Naive B cell (primary cell): ENCODE data around the gene ESR1. TPM values are rescaled to one million over a fixed set of nuclear protein-coding genes. Genes with fewer than 3 reads are reported as not detected.
"Not testable (repeated sequence)": the region's sequence is repeated elsewhere in the genome, so short reads cannot be mapped to it uniquely, and the experiment has no call there.

ENCODE experiments used
- ATAC-seq, 2 donors: fragments of 150-1000 bp; cut with Tn5 transposase; 2 replicates each; pipeline ENCODE4 v1.10.0; 2021; ENCODE audit warnings: low read depth in 2 of 2, mild to moderate bottlenecking in 2 of 2, moderate library complexity in 2 of 2
- DNase-seq: peaks from one replicate; pipeline ENCODE4 v3.0.0; 2022
- H3K27ac Mint-ChIP-seq, 6 donors: one replicate each; pipeline ENCODE4 v1.8.0; 2020 to 2022; ENCODE audit warnings: mild to moderate bottlenecking in 6 of 6, mixed read lengths in 6 of 6, moderate library complexity in 5 of 6, inconsistent platforms in 2 of 6
- H3K27me3 Mint-ChIP-seq, 3 donors: one replicate each; pipeline ENCODE4 v1.8.0; 2021 to 2022; ENCODE audit warnings: mixed read lengths in 3 of 3, mild to moderate bottlenecking in 1 of 3
- H3K36me3 Mint-ChIP-seq, 2 donors: one replicate each; pipeline ENCODE4 v1.8.0; 2020 to 2022; ENCODE audit warnings: mixed read lengths in 2 of 2, inconsistent platforms in 1 of 2, mild to moderate bottlenecking in 1 of 2
- H3K4me1 Mint-ChIP-seq, 3 donors: one replicate each; pipeline ENCODE4 v1.8.0; 2020 to 2022; ENCODE audit warnings: mixed read lengths in 3 of 3, inconsistent platforms in 1 of 3, mild to moderate bottlenecking in 1 of 3, moderate library complexity in 1 of 3
- H3K4me3 Mint-ChIP-seq, 8 donors: one replicate each; pipeline ENCODE4 v1.8.0; 2020 to 2022; ENCODE audit warnings: mild to moderate bottlenecking in 8 of 8, mixed read lengths in 8 of 8, moderate library complexity in 8 of 8, inconsistent platforms in 2 of 8
- H3K9me3 Mint-ChIP-seq, 7 donors: one replicate each; pipeline ENCODE4 v1.8.0; 2020 to 2022; ENCODE audit warnings: mixed read lengths in 7 of 7, mild to moderate bottlenecking in 5 of 7, inconsistent platforms in 2 of 7, moderate library complexity in 1 of 7
- polyA plus RNA-seq, 6 donors: library from polyadenylated mRNA; unstranded; fragments of 300-500 nt; fragmentation: Illumina TruSeq; gene quantifications; one replicate each; pipeline ENCODE4 v1.2.3, GENCODE V29; 2021; ENCODE audit warnings: low read depth in 6 of 6

Gene ESR1
- polyA plus RNA-seq, 6 donors from 2014 or later = 0.06 to 0.26 (median 0.17) TPM; not detected in 2

DNA sequence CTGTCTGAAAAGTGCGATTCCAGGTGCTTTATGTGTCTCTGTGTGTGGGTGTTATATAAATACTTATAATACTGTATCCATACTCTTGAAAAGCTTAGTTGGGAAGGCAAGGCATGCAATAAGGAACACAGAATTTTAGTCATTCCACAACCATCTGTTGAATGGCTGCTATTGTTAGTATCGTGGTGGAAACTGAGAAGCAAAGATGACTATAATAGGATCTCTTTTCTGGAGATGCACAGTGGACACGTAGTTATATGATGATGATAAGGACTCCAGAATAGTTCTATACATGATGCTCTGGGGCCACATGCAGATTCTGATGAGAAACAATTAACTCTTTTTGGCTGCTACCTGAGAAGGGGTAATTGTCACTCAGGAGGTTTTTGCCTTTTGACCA, 25.2 kb downstream of the ESR1 start:
- no peak for DNase-seq

DNA sequence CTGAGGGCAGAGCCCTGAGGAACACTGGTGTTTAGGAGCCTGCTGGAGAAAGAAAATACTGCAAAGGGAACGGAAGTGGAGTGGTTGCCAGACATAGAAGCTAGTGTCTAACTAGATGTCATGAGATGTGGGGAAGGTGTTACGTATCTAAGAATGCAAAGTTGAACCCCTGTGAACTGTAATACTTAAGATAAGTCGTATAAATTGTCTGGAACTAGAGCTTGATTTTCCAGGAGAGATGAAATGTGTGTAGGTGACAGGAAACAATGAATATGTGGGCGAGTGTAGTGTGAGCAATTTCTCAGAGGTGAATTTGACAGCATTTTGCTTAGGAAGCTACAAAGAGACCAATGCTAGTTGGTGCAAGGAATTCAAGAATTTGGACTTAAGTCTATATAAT, 27.9 kb downstream of the ESR1 start:
- no peak for ATAC-seq
- H3K27me3 Mint-ChIP-seq = peaks cover 0 to 8% (median 7%) of the 10 kb centered on the region in 3 donors
- no peaks in the 10 kb centered on the region for H3K4me1 Mint-ChIP-seq

More for the DNA sequence above, 25.2 kb downstream of the ESR1 start:
- H3K27ac Mint-ChIP-seq = no peak overlapping the region
- H3K27me3 Mint-ChIP-seq = peaks cover 0 to 13% (median 8%) of the 10 kb centered on the region in 3 donors
- ATAC-seq = no peak
- H3K4me3 Mint-ChIP-seq = no peak overlapping the region
- H3K9me3 Mint-ChIP-seq = peaks cover 0 to 2% (median 0%) of the 10 kb centered on the region in 7 donors
- no peaks in the 10 kb centered on the region for H3K36me3 Mint-ChIP-seq
- no peaks in the 10 kb centered on the region for H3K4me1 Mint-ChIP-seq

DNA sequence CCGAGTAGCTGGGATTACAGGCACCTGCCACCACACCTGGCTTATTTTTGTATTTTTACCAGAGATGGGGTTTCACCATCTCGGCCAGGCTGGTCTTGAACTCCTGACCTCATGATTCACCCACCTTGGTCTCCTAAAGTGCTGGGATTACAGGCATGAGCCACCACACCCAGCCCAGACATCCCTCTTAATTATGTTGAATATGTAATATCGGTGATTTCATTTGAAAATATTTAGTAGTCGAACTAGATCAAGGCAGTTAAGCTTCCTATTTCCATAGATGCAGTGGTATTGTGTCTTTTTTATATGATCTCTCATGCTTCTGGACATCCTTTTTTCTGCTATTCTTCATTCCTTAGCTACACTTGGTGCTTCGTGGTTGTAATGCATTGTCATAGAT, 29.7 kb downstream of the ESR1 start:
- Mint-ChIP-seq H3K9me3 (peaks cover 0 to 5% (median 0%) of the 10 kb centered on the region in 7 donors), H3K36me3 (no peaks in the 10 kb centered on the region), H3K27me3 (peaks cover 0 to 8% (median 7%) of the 10 kb centered on the region in 3 donors), H3K4me1 (peaks cover 0 to 5% (median 0%) of the 10 kb centered on the region in 3 donors), H3K4me3 (no peak overlapping the region), H3K27ac (no peak overlapping the region)
- DNase-seq (no peak), ATAC-seq (no peak)

More for the DNA sequence above, 27.9 kb downstream of the ESR1 start:
- Mint-ChIP-seq H3K4me3 (no peak overlapping the region), H3K36me3 (no peaks in the 10 kb centered on the region), H3K9me3 (peaks cover 0 to 2% (median 0%) of the 10 kb centered on the region in 7 donors), H3K27ac (peak overlapping the region in 2 of 6 donors; percentile 3 to 41)
- no peak for DNase-seq

- Mint-ChIP-seq H3K27me3 (no peaks in the 10 kb centered on the region), H3K27ac (no peak overlapping the region), H3K9me3 (peaks cover 0 to 5% (median 0%) of the 10 kb centered on the region in 7 donors), H3K36me3 (no peaks in the 10 kb centered on the region), H3K4me1 (peaks cover 0 to 5% (median 0%) of the 10 kb centered on the region in 3 donors), H3K4me3 (no peak overlapping the region)
- no peak for ATAC-seq
- no peak for DNase-seq
These were observed 35.3 kb downstream of the ESR1 start for GRCh38 chr6:151842816-151843215.

DNA sequence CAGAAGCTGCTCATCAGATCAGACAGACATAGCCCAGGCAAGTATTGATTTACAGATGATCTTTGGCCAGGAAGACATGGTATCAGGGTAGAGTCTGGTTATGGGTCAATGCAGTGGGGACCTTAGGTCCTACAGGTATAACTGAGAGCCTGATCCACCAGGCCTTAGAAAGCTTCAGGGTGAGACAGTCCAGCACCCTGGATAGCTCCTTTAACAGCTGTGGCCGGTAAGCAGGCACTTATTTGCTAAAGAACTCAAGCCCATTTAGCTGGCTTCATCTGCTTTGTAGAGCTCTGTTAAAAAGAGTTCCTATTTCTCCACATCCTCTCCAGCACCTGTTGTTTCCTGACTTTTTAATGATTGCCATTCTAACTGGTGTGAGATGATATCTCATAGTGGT, 39.6 kb downstream of the ESR1 start:
- Mint-ChIP-seq H3K9me3 (peaks cover 0 to 3% (median 0%) of the 10 kb centered on the region in 7 donors), H3K36me3 (no peaks in the 10 kb centered on the region), H3K4me3 (no peak overlapping the region), H3K27me3 (peaks cover 0 to 3% (median 0%) of the 10 kb centered on the region in 3 donors), H3K27ac (no peak overlapping the region), H3K4me1 (no peaks in the 10 kb centered on the region)
- ATAC-seq (no peak), DNase-seq (no peak)

GRCh38 chr6:151850479-151851003, 43.1 kb downstream of the ESR1 start:
- Mint-ChIP-seq H3K27me3 (peaks cover 0 to 3% (median 0%) of the 10 kb centered on the region in 3 donors), H3K9me3 (peaks cover 0 to 3% (median 0%) of the 10 kb centered on the region in 7 donors), H3K4me1 (no peaks in the 10 kb centered on the region), H3K4me3 (no peak overlapping the region), H3K27ac (no peak overlapping the region), H3K36me3 (no peaks in the 10 kb centered on the region)
- no peak for DNase-seq
- no peak for ATAC-seq

- no peaks in the 10 kb centered on the region for H3K4me1 Mint-ChIP-seq
- ATAC-seq = no peak
- H3K27me3 Mint-ChIP-seq = no peaks in the 10 kb centered on the region
- no peaks in the 10 kb centered on the region for H3K36me3 Mint-ChIP-seq
- H3K27ac Mint-ChIP-seq = no peak overlapping the region
- no peak overlapping the region for H3K4me3 Mint-ChIP-seq
- peaks cover 0 to under 1% (median 0%) of the 10 kb centered on the region in 7 donors for H3K9me3 Mint-ChIP-seq
- DNase-seq = no peak
These were observed 50.8 kb downstream of the ESR1 start for GRCh38 chr6:151858294-151858693.

DNA sequence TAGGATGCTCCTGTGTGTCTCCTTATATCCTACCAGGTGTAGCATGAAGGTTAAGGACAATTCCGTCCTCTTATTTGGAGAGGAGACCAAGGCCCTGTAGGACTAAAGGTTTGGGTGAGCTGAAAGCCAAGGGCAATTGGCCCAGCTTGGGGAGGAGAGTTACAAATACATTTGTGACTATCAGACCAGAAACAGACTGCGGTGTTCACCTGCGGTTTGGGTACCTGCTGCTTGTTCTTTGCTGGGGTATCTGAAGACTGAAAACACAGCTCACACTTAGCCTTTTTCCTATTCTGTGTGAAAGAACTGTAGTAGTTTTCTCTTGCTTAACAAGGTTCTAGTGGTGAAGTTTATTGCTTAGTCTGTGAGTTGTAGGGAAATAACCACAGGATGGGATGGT, 55.0 kb downstream of the ESR1 start:
- no peak overlapping the region for H3K4me3 Mint-ChIP-seq
- H3K36me3 Mint-ChIP-seq = no peaks in the 10 kb centered on the region
- H3K27me3 Mint-ChIP-seq = no peaks in the 10 kb centered on the region
- H3K4me1 Mint-ChIP-seq = peaks cover 0 to 4% (median 0%) of the 10 kb centered on the region in 3 donors
- no peak overlapping the region for H3K27ac Mint-ChIP-seq
- H3K9me3 Mint-ChIP-seq = peaks cover 0 to 18% (median 6%) of the 10 kb centered on the region in 7 donors
- DNase-seq (no peak), ATAC-seq (no peak)

- DNase-seq, ATAC-seq, H3K4me1 Mint-ChIP-seq, H3K27me3 Mint-ChIP-seq, H3K36me3 Mint-ChIP-seq, H3K27ac Mint-ChIP-seq, H3K4me3 Mint-ChIP-seq: not testable (repeated sequence)
- H3K9me3 Mint-ChIP-seq = peaks cover 5 to 23% (median 8%) of the 10 kb centered on the region in 7 donors
These were observed 59.9 kb downstream of the ESR1 start for GRCh38 chr6:151867361-151867869.

DNA sequence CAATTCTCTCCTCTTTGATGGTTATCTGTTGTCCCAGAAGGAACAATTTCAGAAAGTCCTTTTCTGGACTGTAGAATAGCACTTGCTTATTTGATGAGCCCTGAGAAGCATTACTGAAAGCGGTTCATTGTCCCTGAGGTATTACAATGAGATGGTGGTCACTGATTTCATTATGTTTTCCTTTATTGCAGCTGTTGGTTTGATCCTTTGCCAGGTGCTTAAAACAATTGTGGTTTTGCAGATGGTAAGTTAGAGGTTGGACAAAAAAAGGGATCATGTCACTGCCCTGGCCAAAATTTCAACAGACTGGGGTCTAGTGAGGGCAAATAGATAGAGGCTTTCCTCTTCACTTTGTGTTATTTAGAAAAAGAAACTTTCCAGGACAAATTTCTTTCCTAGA, 61.9 kb downstream of the ESR1 start:
- no peaks in the 10 kb centered on the region for H3K27me3 Mint-ChIP-seq
- no peak overlapping the region for H3K4me3 Mint-ChIP-seq
- H3K4me1 Mint-ChIP-seq = peaks cover 0 to 4% (median 0%) of the 10 kb centered on the region in 3 donors
- no peak for DNase-seq
- H3K36me3 Mint-ChIP-seq = peaks cover 4 to 7% of the 10 kb centered on the region in 2 donors
- no peak for ATAC-seq
- no peak overlapping the region for H3K27ac Mint-ChIP-seq
- peaks cover 2 to 23% (median 7%) of the 10 kb centered on the region in 7 donors for H3K9me3 Mint-ChIP-seq

DNA sequence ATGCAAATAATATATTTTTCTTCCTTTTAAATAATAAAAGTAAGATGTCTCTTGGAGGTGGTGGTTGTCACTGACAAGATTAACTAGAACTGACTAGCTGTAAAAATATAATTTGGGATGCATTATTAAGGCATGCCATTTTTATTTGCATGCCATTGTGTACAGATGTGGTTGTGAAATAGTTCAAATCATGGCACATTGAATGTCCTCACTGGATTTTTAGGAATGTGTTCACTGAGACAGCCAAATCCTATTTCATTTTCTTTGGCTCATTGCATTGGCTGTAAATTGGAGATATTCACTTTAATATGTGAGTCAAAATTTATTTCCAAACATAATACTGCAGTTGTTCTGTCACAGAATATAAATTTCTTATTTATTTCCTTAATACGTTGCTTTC, 62.3 kb downstream of the ESR1 start:
- Mint-ChIP-seq H3K9me3 (peaks cover 2 to 23% (median 7%) of the 10 kb centered on the region in 7 donors), H3K4me3 (no peak overlapping the region), H3K27ac (no peak overlapping the region), H3K27me3 (no peaks in the 10 kb centered on the region), H3K4me1 (peaks cover 0 to 4% (median 0%) of the 10 kb centered on the region in 3 donors), H3K36me3 (peaks cover 4 to 7% of the 10 kb centered on the region in 2 donors)
- ATAC-seq (no peak), DNase-seq (no peak)

DNA sequence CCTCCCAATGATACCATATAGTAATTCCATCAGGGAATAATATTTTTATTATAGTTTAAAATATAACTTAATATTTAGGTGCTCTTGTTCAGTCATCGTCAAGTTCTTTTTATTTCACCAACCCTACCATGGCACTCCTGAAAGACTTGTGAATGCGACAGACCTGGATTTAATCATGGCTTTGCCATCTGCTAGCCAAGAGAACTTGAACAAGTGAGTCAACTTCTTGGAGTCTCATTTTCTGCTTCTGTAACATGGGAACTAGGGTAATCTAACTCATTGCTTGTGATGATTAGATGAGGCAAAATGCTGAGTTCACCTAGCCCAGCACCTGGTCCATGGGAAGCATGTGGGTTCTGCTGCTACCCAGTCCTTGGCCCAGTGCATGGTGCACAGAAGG, 62.9 kb downstream of the ESR1 start:
- peaks cover 4 to 7% of the 10 kb centered on the region in 2 donors for H3K36me3 Mint-ChIP-seq
- no peak overlapping the region for H3K4me3 Mint-ChIP-seq
- no peak for ATAC-seq
- H3K9me3 Mint-ChIP-seq = peaks cover 2 to 18% (median 7%) of the 10 kb centered on the region in 7 donors
- DNase-seq = no peak
- no peaks in the 10 kb centered on the region for H3K27me3 Mint-ChIP-seq
- H3K27ac Mint-ChIP-seq = no peak overlapping the region
- H3K4me1 Mint-ChIP-seq = peaks cover 0 to 4% (median 0%) of the 10 kb centered on the region in 3 donors

GRCh38 chr6:151875524-151875923, 68.0 kb downstream of the ESR1 start:
- peaks cover 0 to 7% of the 10 kb centered on the region in 2 donors for H3K36me3 Mint-ChIP-seq
- H3K4me1 Mint-ChIP-seq = no peaks in the 10 kb centered on the region
- DNase-seq (no peak), ATAC-seq (no peak)
- H3K27ac Mint-ChIP-seq = peak overlapping the region in 2 of 6 donors; percentile 0
- peaks cover 0 to 5% (median 2%) of the 10 kb centered on the region in 7 donors for H3K9me3 Mint-ChIP-seq
- H3K4me3 Mint-ChIP-seq = no peak overlapping the region
- H3K27me3 Mint-ChIP-seq = no peaks in the 10 kb centered on the region

DNA sequence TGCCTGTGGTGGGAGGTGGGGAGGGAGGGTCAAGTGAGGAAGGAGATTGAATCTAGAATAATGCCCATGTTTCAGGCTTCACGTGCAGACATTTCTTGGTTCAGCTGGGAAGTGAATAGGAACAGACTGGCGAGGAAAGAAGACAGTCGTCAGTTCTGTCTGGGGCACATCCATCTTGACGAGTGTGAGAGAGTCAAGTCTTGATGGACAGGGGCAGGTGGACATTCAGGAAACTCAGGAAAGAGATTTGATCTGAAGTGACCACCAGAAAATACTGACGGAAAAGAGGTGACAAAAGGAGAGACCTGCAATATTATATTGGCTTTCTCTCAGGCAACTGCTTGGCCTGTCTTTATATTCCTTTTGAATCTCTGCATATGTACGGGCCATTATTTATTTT, 68.6 kb downstream of the ESR1 start:
- Mint-ChIP-seq H3K27ac (no peak overlapping the region), H3K4me1 (no peaks in the 10 kb centered on the region), H3K4me3 (no peak overlapping the region), H3K27me3 (no peaks in the 10 kb centered on the region), H3K36me3 (peaks cover 0 to 7% of the 10 kb centered on the region in 2 donors), H3K9me3 (peaks cover 0 to 5% (median 0%) of the 10 kb centered on the region in 7 donors)
- ATAC-seq = no peak
- no peak for DNase-seq
